B cell (primary cell): Measurements from ENCODE around the gene INSM1. TPM values are rescaled to one million over a fixed set of nuclear protein-coding genes. Genes with fewer than 3 reads are reported as not detected.

Experiments used
- ATAC-seq: fragments of 200-7000 bp; cut with Tn5 transposase; one replicate; pipeline ENCODE4 v1.10.0; 2021; ENCODE audit warnings: low read depth, mild to moderate bottlenecking, moderate number of reproducible peaks, moderate library complexity
- CTCF ChIA-PET: fragments of 350-600 bp; sonication (Branson Sonifier 250); formaldehyde crosslinking; loops from one replicate; lab custom pipeline; 2021; ENCODE audit warnings: antibody characterized with exemption, inconsistent platforms; lab: Charles Lee
- POLR2A ChIA-PET: fragments of 350-600 bp; sonication (Branson Sonifier 250); formaldehyde crosslinking; loops from one replicate; lab custom pipeline; 2021; ENCODE audit warnings: antibody characterized with exemption; lab: Charles Lee
- DNase-seq: peaks from one replicate; pipeline ENCODE4 v3.0.0; 2013
- H2AFZ ChIP-seq: 2 replicates; pipeline ENCODE4 v1.6.1; 2012; ENCODE audit warnings: mild to moderate bottlenecking, low read depth, low read length; ENCODE audit not compliant: insufficient read depth, poor library complexity, severe bottlenecking
- H3K27ac ChIP-seq, 2 donors: 1 replicate in 1 of 2; 2 replicates in 1 of 2; pipeline ENCODE4 v1.5.1; 2012 to 2013; ENCODE audit warnings: low read length in 2 of 2, mild to moderate bottlenecking in 2 of 2, moderate library complexity in 1 of 2
- H3K27me3 ChIP-seq, 4 experiments: fragments of 200-600 bp in 1 of 4; sonication (generic) in 1 of 4; replicated peaks in 1 of 4; 1 replicate in 2 of 4; 2 replicates in 2 of 4; pipeline versions ENCODE4 v1.6.1 to v1.7.0; 2013 to 2016; ENCODE audit warnings: low read length in 3 of 4, mild to moderate bottlenecking in 2 of 4, mixed read lengths in 1 of 4, moderate library complexity in 1 of 4; ENCODE audit not compliant: insufficient read depth in 4 of 4, control insufficient read depth in 3 of 4; ENCODE audit errors: control extremely low read depth in 1 of 4
- H3K36me3 ChIP-seq, 2 experiments: replicated peaks in 1 of 2; 1 replicate in 1 of 2; 2 replicates in 1 of 2; pipeline versions ENCODE4 v1.6.1 to v1.7.1; 2013; ENCODE audit warnings: low read length in 1 of 2; ENCODE audit not compliant: insufficient read depth in 2 of 2, control insufficient read depth in 1 of 2; ENCODE audit errors: control extremely low read depth in 1 of 2, extremely low read depth in 1 of 2
- H3K4me1 ChIP-seq, 2 donors: fragments of 200-600 bp in 1 of 2; sonication (generic) in 1 of 2; 1 replicate in 1 of 2; 2 replicates in 1 of 2; pipeline versions ENCODE4 v1.5.1 to v1.6.1; 2013 to 2017; ENCODE audit warnings: low read length in 2 of 2; ENCODE audit not compliant: control insufficient read depth in 2 of 2, insufficient read depth in 2 of 2
- H3K4me2 ChIP-seq: replicated peaks from 2 replicates; pipeline ENCODE3; 2012; ENCODE audit warnings: mild to moderate bottlenecking, low read depth, low read length; ENCODE audit not compliant: poor library complexity, severe bottlenecking
- H3K4me3 ChIP-seq, 5 experiments: fragments of 200-600 bp in 1 of 5; sonication (generic) in 1 of 5; 1 replicate in 3 of 5; 2 replicates in 2 of 5; pipeline versions ENCODE4 v1.5.1 to v1.7.0; 2011 to 2016; ENCODE audit warnings: low read length in 4 of 5, mild to moderate bottlenecking in 4 of 5, low read depth in 2 of 5, control low read depth in 1 of 5, moderate library complexity in 1 of 5; ENCODE audit not compliant: insufficient read depth in 1 of 5; ENCODE audit errors: control extremely low read depth in 1 of 5, extremely low read depth in 1 of 5
- H3K79me2 ChIP-seq: fragments of 200-600 bp; sonication (generic); one replicate; pipeline ENCODE4 v1.6.0; 2016; ENCODE audit warnings: low read length; ENCODE audit not compliant: control insufficient read depth, insufficient read depth
- H3K9ac ChIP-seq: fragments of 200-600 bp; sonication (generic); 2 replicates; pipeline ENCODE4 v1.6.1; 2017; ENCODE audit warnings: mild to moderate bottlenecking, low read length, moderate library complexity
- H3K9me3 ChIP-seq, 3 donors: one replicate each; pipeline versions ENCODE4 v1.6.1 to v1.7.1; 2013; ENCODE audit warnings: low read length in 2 of 3; ENCODE audit not compliant: control insufficient read depth in 2 of 3, insufficient read depth in 1 of 3; ENCODE audit errors: control extremely low read depth in 1 of 3
- H4K20me1 ChIP-seq: 2 replicates; pipeline ENCODE4 v1.6.0; 2012; ENCODE audit warnings: mild to moderate bottlenecking, low read length; ENCODE audit not compliant: insufficient read depth, control insufficient read depth, poor library complexity, severe bottlenecking
- H3K27ac Mint-ChIP-seq: one replicate; pipeline ENCODE4 v1.8.0; 2021; ENCODE audit warnings: mixed read lengths
- H3K27me3 Mint-ChIP-seq: one replicate; pipeline ENCODE4 v1.8.0; 2021; ENCODE audit warnings: mixed read lengths
- H3K4me1 Mint-ChIP-seq: one replicate; pipeline ENCODE4 v1.8.0; 2021; ENCODE audit warnings: mixed read lengths
- H3K4me3 Mint-ChIP-seq: one replicate; pipeline ENCODE4 v1.8.0; 2021; ENCODE audit warnings: mixed read lengths
- H3K9me3 Mint-ChIP-seq: one replicate; pipeline ENCODE4 v1.8.0; 2022; ENCODE audit warnings: mixed read lengths; ENCODE audit not compliant: insufficient read depth
- EZH2 ChIP-seq: IDR thresholded peaks from 2 replicates; pipeline ENCODE4 v1.6.1; 2012; ENCODE audit warnings: borderline replicate concordance, low read depth, mild to moderate bottlenecking, moderate library complexity, low read length; ENCODE audit not compliant: insufficient read depth, poor library complexity, severe bottlenecking
- WGBS: methylation state at CpG from one replicate; pipeline ENCODE4 v1.1.5; 2013; ENCODE audit warnings: missing lambda C conversion rate; ENCODE audit not compliant: insufficient coverage; 5-methylcytosine and 5-hydroxymethylcytosine counted together
- intact Hi-C: fragments of 100-400 bp; cut with micrococcal nuclease; formaldehyde crosslinking; loops from one replicate; pipeline ENCODE4 v1.10.0; 2022
- polyA plus RNA-seq: library from polyadenylated mRNA; depleted of rRNA; stranded (reverse); fragments of >200 nt; gene quantifications from 2 replicates; pipeline ENCODE4 v1.2.3, GENCODE V29; 2012
- total RNA-seq, 2 donors: library from RNA; stranded (reverse); fragments of 120-200 nt in 1 of 2; gene quantifications; 1 replicate in 1 of 2; 2 replicates in 1 of 2; pipeline versions ENCODE4 v1.2.3 to v1.2.4, GENCODE V29; 2013 to 2022
- TF ChIP-seq, protein P1 (sequence below): fragments of 200-600 bp; IDR thresholded peaks from one replicate; pipeline ENCODE4 v1.8.0; 2022; ENCODE audit warnings: antibody characterized with exemption, mild to moderate bottlenecking

Gene INSM1
- total and polyA plus RNA-seq, 2 donors (not counting 1 experiment from before 2014, with no cell fraction given) = not detected

- WGBS = 89% methylated on average over 8 of the region's 9 CpGs
- Histone ChIP-seq H2AFZ (no peak overlapping the region), H3K4me2 (no peak overlapping the region), H3K4me3 (no peak overlapping the region), H3K27ac (no peak overlapping the region), H3K9ac (no peak overlapping the region), H3K9me3 (peaks cover 0 to 1% (median 0%) of the 10 kb centered on the region in 3 donors), H3K27me3 (peaks cover 0 to 6% (median 2%) of the 10 kb centered on the region in 4 experiments), H4K20me1 (no peaks in the 10 kb centered on the region), H3K36me3 (no peaks in the 10 kb centered on the region), H3K79me2 (no peaks in the 10 kb centered on the region), H3K4me1 (no peaks in the 10 kb centered on the region)
- H3K9me3 Mint-ChIP-seq = no peaks in the 10 kb centered on the region
- CTCF ChIA-PET = no interaction called here
- POLR2A ChIA-PET = no interaction called here
- no peaks in the 10 kb centered on the region for H3K4me1 Mint-ChIP-seq
- TF ChIP-seq, protein P1, sequence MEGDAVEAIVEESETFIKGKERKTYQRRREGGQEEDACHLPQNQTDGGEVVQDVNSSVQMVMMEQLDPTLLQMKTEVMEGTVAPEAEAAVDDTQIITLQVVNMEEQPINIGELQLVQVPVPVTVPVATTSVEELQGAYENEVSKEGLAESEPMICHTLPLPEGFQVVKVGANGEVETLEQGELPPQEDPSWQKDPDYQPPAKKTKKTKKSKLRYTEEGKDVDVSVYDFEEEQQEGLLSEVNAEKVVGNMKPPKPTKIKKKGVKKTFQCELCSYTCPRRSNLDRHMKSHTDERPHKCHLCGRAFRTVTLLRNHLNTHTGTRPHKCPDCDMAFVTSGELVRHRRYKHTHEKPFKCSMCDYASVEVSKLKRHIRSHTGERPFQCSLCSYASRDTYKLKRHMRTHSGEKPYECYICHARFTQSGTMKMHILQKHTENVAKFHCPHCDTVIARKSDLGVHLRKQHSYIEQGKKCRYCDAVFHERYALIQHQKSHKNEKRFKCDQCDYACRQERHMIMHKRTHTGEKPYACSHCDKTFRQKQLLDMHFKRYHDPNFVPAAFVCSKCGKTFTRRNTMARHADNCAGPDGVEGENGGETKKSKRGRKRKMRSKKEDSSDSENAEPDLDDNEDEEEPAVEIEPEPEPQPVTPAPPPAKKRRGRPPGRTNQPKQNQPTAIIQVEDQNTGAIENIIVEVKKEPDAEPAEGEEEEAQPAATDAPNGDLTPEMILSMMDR = no peak
- no peak for TF ChIP-seq EZH2
- H3K27ac Mint-ChIP-seq = no peak overlapping the region
- intact Hi-C loops = no loop called here
- peaks cover 10% of the 10 kb centered on the region for H3K27me3 Mint-ChIP-seq
- ATAC-seq (no peak), DNase-seq (no peak)
- H3K4me3 Mint-ChIP-seq = no peak overlapping the region
Measured at GRCh38 chr20:20386192-20386591, 18.3 kb downstream of the INSM1 start.

DNA sequence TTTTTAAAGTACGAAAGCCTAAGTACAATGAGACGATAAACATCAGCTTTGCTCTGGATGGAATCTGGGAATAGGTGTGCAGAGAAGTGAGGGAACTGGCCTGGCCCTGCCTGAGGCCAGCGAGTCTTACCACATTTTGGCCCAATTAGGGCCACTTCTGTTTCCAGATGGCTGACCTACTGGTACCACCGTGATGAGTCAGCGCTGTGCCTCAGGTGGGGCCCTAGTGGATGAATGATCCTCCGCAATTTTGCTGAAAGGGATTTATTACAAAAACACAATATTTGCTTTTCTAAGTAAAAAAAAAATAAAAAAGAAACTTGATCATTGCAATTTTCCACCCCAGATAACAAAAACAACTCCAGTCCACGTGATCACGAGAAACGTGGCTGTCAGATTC lies 22.5 kb downstream of the INSM1 start:
- no peaks in the 10 kb centered on the region for H4K20me1 ChIP-seq
- H3K27me3 ChIP-seq = no peaks in the 10 kb centered on the region
- H3K4me3 Mint-ChIP-seq = no peak overlapping the region
- peaks cover 0 to 10% of the 10 kb centered on the region in 2 experiments for H3K36me3 ChIP-seq
- no peaks in the 10 kb centered on the region for H3K27me3 Mint-ChIP-seq
- no peak overlapping the region for H2AFZ ChIP-seq
- H3K27ac Mint-ChIP-seq = no peak overlapping the region
- no peaks in the 10 kb centered on the region for H3K79me2 ChIP-seq
- no peaks in the 10 kb centered on the region for H3K9me3 Mint-ChIP-seq
- no peaks in the 10 kb centered on the region for H3K4me1 ChIP-seq
- H3K4me3 ChIP-seq = no peak overlapping the region
- 100% methylated on average over 5 of the region's 9 CpGs for WGBS
- H3K4me1 Mint-ChIP-seq = no peaks in the 10 kb centered on the region
- H3K27ac ChIP-seq = no peak overlapping the region
- ChIA-PET CTCF (no interaction called here), POLR2A (no interaction called here)
- TF ChIP-seq EZH2 = no peak
- TF ChIP-seq, protein P1 = no peak
- H3K9ac ChIP-seq = no peak overlapping the region
- DNase-seq (no peak), ATAC-seq (no peak)
- H3K9me3 ChIP-seq = no peaks in the 10 kb centered on the region
- no peak overlapping the region for H3K4me2 ChIP-seq
- intact Hi-C loops = no loop called here
